Ishikawa (cell line): ENCODE data around the gene RUNX1.

Experiments used
- CEBPB ChIP-seq: IDR thresholded peaks from 2 replicates; pipeline ENCODE4 v1.6.1; 2012
- CREB1 ChIP-seq: IDR thresholded peaks from 2 replicates; pipeline ENCODE4 v1.6.1; 2012; ENCODE audit warnings: low read depth
- EGR1 ChIP-seq: IDR thresholded peaks from 2 replicates; pipeline ENCODE4 v1.6.1; 2012
- EP300 ChIP-seq: IDR thresholded peaks from 2 replicates; pipeline ENCODE4 v1.6.1; 2012; ENCODE audit warnings: borderline replicate concordance
- FOXM1 ChIP-seq: IDR thresholded peaks from 2 replicates; pipeline ENCODE4 v1.6.1; 2012; ENCODE audit warnings: low read depth, borderline replicate concordance
- MAX ChIP-seq: IDR thresholded peaks from 2 replicates; pipeline ENCODE4 v1.6.1; 2012
- NFIC ChIP-seq: IDR thresholded peaks from 2 replicates; pipeline ENCODE4 v1.6.1; 2012
- RAD21 ChIP-seq: IDR thresholded peaks from 2 replicates; pipeline ENCODE4 v1.6.1; 2012; ENCODE audit warnings: low read depth
- REST ChIP-seq: IDR thresholded peaks from 2 replicates; pipeline ENCODE4 v1.6.1; 2012; ENCODE audit warnings: low read depth, mild to moderate bottlenecking
- TAF1 ChIP-seq: IDR thresholded peaks from 2 replicates; pipeline ENCODE4 v1.6.1; 2012; ENCODE audit warnings: low read depth, mild to moderate bottlenecking
- TCF12 ChIP-seq: IDR thresholded peaks from 2 replicates; pipeline ENCODE4 v1.6.1; 2012; ENCODE audit warnings: low read depth
- TEAD4 ChIP-seq: IDR thresholded peaks from 2 replicates; pipeline ENCODE4 v1.6.1; 2012
- USF1 ChIP-seq: IDR thresholded peaks from 2 replicates; pipeline ENCODE4 v1.6.1; 2012
- YY1 ChIP-seq: IDR thresholded peaks from 2 replicates; pipeline ENCODE4 v1.6.1; 2012; ENCODE audit warnings: low read depth
- ZBTB7A ChIP-seq: IDR thresholded peaks from 2 replicates; pipeline ENCODE4 v1.6.1; 2012; ENCODE audit warnings: low read depth

The RUNX1 gene

GRCh38 chr21:35070436-35070835 lies 21.3 kb upstream of the RUNX1 start:
- TF ChIP-seq REST (no peak), CEBPB (no peak), MAX (no peak), TEAD4 (no peak), YY1 (no peak)

GRCh38 chr21:35066824-35067223 lies 17.7 kb upstream of the RUNX1 start:
- no peak for TF ChIP-seq EGR1
- no peak for TF ChIP-seq RAD21
- TF ChIP-seq TAF1: no peak
- TF ChIP-seq TCF12: no peak
- no peak for TF ChIP-seq MAX
- no peak for TF ChIP-seq ZBTB7A

- TF ChIP-seq REST (no peak), CREB1 (no peak), NFIC (no peak), EGR1 (no peak), TAF1 (no peak), YY1 (no peak), CEBPB (no peak), MAX (no peak), ZBTB7A (no peak), TEAD4 (no peak), FOXM1 (no peak), EP300 (no peak), RAD21 (no peak), USF1 (no peak)
Observed at GRCh38 chr21:35063428-35064172, 14.5 kb upstream of the RUNX1 start.

- TF ChIP-seq TCF12 (no peak), TAF1 (no peak), RAD21 (no peak), CEBPB (no peak), EGR1 (no peak), USF1 (no peak), NFIC (no peak), EP300 (no peak), YY1 (no peak), MAX (no peak), CREB1 (no peak), TEAD4 (no peak), ZBTB7A (no peak), FOXM1 (no peak), REST (no peak)
Observed at GRCh38 chr21:35062016-35062415, 12.9 kb upstream of the RUNX1 start.
